GM18517 (cell line): ENCODE measurements around the gene PRKAG2.

Source experiments
- ATAC-seq: cut with Tn5 transposase; IDR thresholded peaks from one replicate; pipeline ENCODE4 v1.9.1; 2021; ENCODE audit warnings: mild to moderate bottlenecking, moderate library complexity; ENCODE audit not compliant: unreplicated experiment

Gene PRKAG2

DNA sequence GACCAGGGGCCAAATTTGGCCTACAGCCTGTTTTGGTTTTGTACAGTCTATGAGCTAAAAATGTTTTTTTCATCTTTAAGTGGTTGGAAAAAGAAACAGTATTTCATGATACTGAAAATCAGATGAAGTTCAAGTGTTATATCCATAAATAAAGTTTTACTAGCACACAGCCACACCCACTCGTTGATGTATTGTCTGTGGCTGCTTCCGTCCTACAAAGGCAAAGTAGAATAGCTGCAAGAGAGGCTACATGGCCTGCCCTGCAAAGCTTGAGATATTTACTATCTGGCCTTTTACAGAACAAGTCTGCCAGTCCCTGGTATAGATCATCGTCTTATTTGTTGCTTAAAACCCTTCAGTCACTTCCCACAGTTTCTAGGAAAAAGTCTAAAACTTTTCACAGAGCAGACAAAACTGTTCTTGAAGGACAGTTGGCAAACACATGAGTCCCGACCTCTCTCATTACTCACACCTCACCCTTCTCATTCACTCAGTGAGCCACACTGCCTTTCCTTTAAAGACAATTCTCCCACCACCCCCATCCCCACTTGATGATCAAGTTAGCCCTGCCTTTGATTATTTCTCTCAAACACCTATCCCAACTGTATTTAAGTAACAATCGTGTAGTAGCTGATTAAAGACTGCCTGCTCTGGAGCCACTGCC is 367.1 kb downstream of the PRKAG2 start:
- no peak for ATAC-seq

DNA sequence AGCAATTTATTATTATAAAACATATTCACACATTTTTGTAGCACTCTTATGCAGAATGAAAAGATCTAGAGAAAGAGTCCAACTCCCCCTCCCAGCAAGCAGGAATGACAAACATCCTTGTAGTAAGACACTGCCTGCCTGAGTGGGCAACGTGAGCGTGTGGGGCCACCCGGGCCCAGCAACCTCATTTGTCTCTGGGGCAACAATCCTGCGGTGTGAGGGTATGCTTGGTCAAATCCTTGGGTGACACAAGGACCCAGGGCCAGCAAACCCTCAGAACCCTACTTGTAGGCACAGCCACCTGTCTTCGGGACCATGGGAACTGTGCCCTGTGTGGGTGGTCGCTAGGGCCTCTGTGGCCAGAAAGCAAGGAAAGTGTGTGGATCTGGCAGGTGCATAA is 367.9 kb downstream of the PRKAG2 start:
- no peak for ATAC-seq

DNA sequence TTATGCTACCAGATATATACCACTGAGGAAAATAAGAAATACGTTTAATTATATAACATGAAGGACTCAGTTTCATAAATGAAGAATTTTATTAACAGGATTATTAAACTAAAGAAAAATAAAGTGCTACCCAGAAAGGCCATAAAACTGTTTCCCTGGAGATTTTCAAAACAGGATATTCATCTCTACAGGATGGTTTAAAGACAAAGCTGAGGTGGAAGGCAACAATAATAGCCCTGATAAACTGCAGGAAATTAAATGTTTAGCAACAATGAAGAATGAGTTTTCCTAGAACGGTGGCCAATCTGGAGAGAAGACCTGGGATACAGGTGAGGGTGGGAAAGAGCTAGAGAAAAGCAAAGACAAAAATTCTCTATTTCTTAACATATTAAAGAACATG is 369.1 kb downstream of the PRKAG2 start:
- no peak for ATAC-seq

DNA sequence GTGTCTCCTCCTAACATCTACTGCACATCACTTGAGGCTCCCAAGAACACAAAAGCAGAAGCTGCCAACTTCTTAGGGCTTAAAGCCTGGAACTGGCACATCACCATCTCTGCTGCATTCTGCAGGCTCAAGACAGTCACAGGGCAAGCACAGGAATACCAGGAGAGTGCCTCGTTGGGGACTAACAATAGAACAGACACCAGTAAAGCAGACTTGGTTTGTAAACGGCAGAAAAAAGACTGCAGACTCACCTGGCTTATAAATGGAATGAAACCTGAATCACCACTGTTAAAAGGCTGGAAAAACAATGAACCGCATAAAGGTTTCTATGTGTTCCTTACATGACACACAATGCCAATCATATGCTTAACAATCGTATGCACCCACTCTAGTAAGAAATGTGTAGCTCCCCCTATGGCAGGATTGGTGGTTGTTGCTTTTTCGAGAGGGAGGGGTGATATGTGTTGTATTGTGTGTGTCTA is 370.0 kb downstream of the PRKAG2 start:
- ATAC-seq: no peak
